22Rv1 (cell line): ENCODE results near the gene COBLL1.

ENCODE experiments used
- H3K27ac ChIP-seq: fragments of 450-650 bp; 2 replicates; pipeline ENCODE4 v1.5.1; 2017
- CTCF ChIP-seq: fragments of 450-650 bp; IDR thresholded peaks from 2 replicates; pipeline ENCODE4 v1.5.1; 2017; ENCODE audit warnings: mild to moderate bottlenecking
- ZFX ChIP-seq: fragments of 450-650 bp; IDR thresholded peaks from 2 replicates; pipeline ENCODE4 v1.6.1; 2017; ENCODE audit warnings: antibody characterized with exemption, borderline replicate concordance

The COBLL1 gene

DNA sequence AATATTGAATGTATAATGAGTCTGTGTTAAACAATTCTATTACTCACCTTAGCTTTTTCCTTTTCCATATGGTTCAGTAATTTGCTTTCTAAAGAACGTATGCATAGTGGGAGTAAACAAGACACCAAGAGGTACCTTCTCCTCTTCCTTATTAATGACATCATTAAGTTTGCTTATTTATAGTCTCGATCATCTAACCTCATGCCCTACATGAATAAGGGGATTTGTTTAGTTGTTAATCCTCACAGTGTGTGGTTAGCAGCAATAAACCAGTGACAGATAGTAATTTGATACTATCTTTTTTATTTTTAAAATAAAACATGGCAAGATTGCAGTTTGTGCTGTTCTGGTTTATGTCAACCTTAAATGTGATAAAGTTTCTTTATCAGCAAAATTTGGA, 69.7 kb downstream of the COBLL1 start:
- TF ChIP-seq ZFX = no peak
- TF ChIP-seq CTCF = no peak
- H3K27ac ChIP-seq = no peak overlapping the region

DNA sequence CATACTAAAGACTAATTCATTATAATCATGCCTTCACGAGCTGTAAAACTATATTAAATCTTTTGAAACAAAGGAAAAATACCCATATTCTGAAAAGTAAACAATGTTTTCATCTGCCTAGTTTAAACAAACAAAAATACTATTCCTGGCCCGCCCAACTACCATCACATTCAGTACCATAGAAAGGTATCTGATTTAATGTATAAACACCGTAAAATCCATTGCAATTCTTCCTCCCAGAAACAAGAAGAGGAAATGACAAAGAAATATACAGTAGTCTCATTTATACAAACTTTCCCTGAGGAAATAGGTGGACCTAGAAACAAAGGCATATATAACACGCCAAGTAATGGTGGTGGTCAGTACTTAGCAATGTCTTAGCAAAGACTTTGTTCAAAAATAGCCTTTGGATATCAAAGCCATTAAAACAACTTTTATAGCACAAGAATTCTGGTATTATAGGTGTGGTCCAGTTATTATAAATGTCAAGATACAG, 71.2 kb downstream of the COBLL1 start:
- no peak for TF ChIP-seq CTCF
- TF ChIP-seq ZFX = no peak
- H3K27ac ChIP-seq = 0 out of 2 replicates have a peak overlapping the region, but pooled peaks have one; percentile 12

GRCh38 chr2:164766954-164767320, 74.7 kb downstream of the COBLL1 start:
- H3K27ac ChIP-seq = no peak overlapping the region
- no peak for TF ChIP-seq CTCF
- TF ChIP-seq ZFX = no peak

- TF ChIP-seq CTCF (no peak), ZFX (no peak)
- H3K27ac ChIP-seq = no peak overlapping the region
These were observed 75.2 kb downstream of the COBLL1 start for GRCh38 chr2:164766216-164766953.

DNA sequence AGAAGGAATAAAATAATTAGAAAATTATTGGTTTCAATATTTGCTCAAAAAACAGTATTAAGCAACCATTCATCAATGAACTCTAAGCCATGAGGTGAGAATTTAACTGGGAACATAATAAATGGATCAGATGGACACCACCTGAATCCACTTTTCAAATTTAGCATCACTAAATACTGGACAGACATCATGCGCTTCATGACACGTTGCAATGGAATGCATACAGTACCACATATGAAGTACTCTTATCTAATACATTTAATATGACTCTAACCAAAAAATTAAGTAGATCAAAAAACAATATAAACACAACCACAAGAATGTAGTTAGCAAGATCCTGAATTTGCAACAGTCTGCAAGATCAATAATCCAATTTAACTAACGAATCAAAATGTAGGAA, 76.6 kb downstream of the COBLL1 start:
- H3K27ac ChIP-seq = no peak overlapping the region
- TF ChIP-seq ZFX (no peak), CTCF (no peak)

DNA sequence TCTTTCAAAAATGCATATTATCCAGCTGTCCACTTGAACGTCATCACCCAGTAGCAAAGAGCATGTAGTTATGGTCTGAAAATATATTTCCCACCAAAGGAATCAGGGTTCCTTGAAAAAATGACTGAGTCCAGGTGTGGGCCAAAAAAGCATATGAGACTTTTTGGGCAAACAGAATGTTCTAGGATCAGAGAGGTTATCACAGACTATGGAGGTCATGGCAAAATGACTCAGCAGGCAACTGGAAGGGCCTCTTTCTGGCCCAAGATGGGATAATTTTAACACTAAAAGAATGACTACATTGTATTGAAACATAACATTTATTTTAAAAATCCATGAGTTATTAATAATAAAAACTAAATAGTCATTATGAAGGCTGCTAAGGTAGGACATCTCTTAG, 77.1 kb downstream of the COBLL1 start:
- TF ChIP-seq ZFX (no peak), CTCF (no peak)
- no peak overlapping the region for H3K27ac ChIP-seq

DNA sequence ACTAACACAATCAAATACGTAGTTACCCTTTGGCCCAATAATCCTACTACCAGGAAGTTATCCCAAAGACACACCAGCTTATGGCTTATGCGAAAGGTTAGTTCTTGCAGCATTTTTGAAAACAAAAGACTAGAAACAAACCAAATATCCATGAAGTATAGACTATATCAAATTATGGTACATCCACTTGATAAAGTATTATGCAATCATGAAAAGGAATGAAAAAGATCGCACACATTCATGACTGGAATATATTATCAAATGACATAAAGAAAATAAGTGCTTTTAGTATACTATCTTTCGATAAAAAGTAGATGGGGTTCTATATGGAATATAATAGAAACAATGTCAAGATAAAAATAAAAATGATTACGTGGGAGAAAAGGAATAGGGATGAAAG, 78.2 kb downstream of the COBLL1 start:
- H3K27ac ChIP-seq = no peak overlapping the region
- TF ChIP-seq CTCF = no peak
- no peak for TF ChIP-seq ZFX
